HepG2 (cell line): ENCODE measurements around the gene NPB. TPM values are rescaled to one million over a fixed set of nuclear protein-coding genes. Genes with fewer than 3 reads are reported as not detected.

Experiments used
- BORCS8-MEF2B ChIP-seq: sonication (generic); formaldehyde crosslinking; IDR thresholded peaks from 2 replicates; pipeline ENCODE4 v1.8.0; 2022; ENCODE audit warnings: mild to moderate bottlenecking, missing genetic modification reagents
- CCAR2 ChIP-seq: fragments of 200-400 bp; formaldehyde crosslinking; optimal IDR thresholded peaks from 2 replicates; pipeline ENCODE3; 2018; ENCODE audit warnings: low read depth, mild to moderate bottlenecking, low read length, moderate library complexity
- E2F2 ChIP-seq: sonication (generic); formaldehyde crosslinking; IDR thresholded peaks from 2 replicates; pipeline ENCODE4 v1.4.0; 2020; ENCODE audit warnings: missing genetic modification reagents, borderline replicate concordance
- EHMT2 ChIP-seq: fragments of 200-600 bp; sonication (generic); IDR thresholded peaks from 2 replicates; pipeline ENCODE4 v1.7.0; 2017; ENCODE audit warnings: antibody characterized with exemption, low read depth, low read length, borderline replicate concordance
- KMT2A ChIP-seq: sonication (generic); formaldehyde crosslinking; IDR thresholded peaks from 2 replicates; pipeline ENCODE4 v1.4.0; 2020; ENCODE audit warnings: missing genetic modification reagents
- PHF8 ChIP-seq: sonication (generic); formaldehyde crosslinking; IDR thresholded peaks from 2 replicates; pipeline ENCODE4 v1.5.0; 2020; ENCODE audit warnings: missing genetic modification reagents
- RFX3 ChIP-seq: IDR thresholded peaks from 2 replicates; pipeline ENCODE4 v1.6.1; 2016; ENCODE audit warnings: missing biosample characterization, missing genetic modification reagents
- SMAD3 ChIP-seq: sonication (generic); formaldehyde crosslinking; IDR thresholded peaks from 2 replicates; pipeline ENCODE4 v1.4.0; 2020; ENCODE audit warnings: missing genetic modification reagents
- ZBTB49 ChIP-seq: sonication (generic); formaldehyde crosslinking; IDR thresholded peaks from 2 replicates; pipeline ENCODE4 v1.4.0; 2020; ENCODE audit warnings: missing genetic modification reagents, borderline replicate concordance
- ZFAT ChIP-seq: sonication (generic); formaldehyde crosslinking; conservative IDR thresholded peaks from 2 replicates; pipeline ENCODE4 v1.8.1; 2023; ENCODE audit warnings: missing genetic modification reagents, inconsistent platforms
- ZFP91 ChIP-seq: sonication (generic); formaldehyde crosslinking; IDR thresholded peaks from 2 replicates; pipeline ENCODE4 v1.9.0; 2022; ENCODE audit warnings: missing genetic modification reagents, mild to moderate bottlenecking, borderline replicate concordance
- ZNF280B ChIP-seq: sonication (generic); formaldehyde crosslinking; IDR thresholded peaks from 2 replicates; pipeline ENCODE4 v1.5.0; 2020; ENCODE audit warnings: missing genetic modification reagents, mild to moderate bottlenecking, borderline replicate concordance
- ZNF362 ChIP-seq: sonication (generic); formaldehyde crosslinking; IDR thresholded peaks from 2 replicates; pipeline ENCODE4 v1.4.0; 2020; ENCODE audit warnings: missing genetic modification reagents, mild to moderate bottlenecking, borderline replicate concordance
- ZNF484 ChIP-seq: sonication (generic); formaldehyde crosslinking; IDR thresholded peaks from 2 replicates; pipeline ENCODE4 v1.5.1; 2020; ENCODE audit warnings: mild to moderate bottlenecking, low read depth, missing genetic modification reagents, borderline replicate concordance
- ZNF530 ChIP-seq: sonication (generic); formaldehyde crosslinking; IDR thresholded peaks from 2 replicates; pipeline ENCODE4 v1.5.0; 2020; ENCODE audit warnings: low read depth, mild to moderate bottlenecking, missing genetic modification reagents
- ZNF576 ChIP-seq: sonication (generic); formaldehyde crosslinking; IDR thresholded peaks from 2 replicates; pipeline ENCODE4 v1.4.0; 2020; ENCODE audit warnings: mild to moderate bottlenecking, missing genetic modification reagents
- ZNF607 ChIP-seq: sonication (generic); formaldehyde crosslinking; IDR thresholded peaks from 2 replicates; pipeline ENCODE4 v1.5.1; 2020; ENCODE audit warnings: missing genetic modification reagents, mild to moderate bottlenecking, borderline replicate concordance
- ZNF616 ChIP-seq: sonication (generic); formaldehyde crosslinking; IDR thresholded peaks from 2 replicates; pipeline ENCODE4 v1.5.0; 2020; ENCODE audit warnings: low read depth, mild to moderate bottlenecking, missing genetic modification reagents
- ZNF740 ChIP-seq: sonication (generic); formaldehyde crosslinking; IDR thresholded peaks from 2 replicates; pipeline ENCODE4 v1.4.0; 2020; ENCODE audit warnings: missing genetic modification reagents
- polyA plus RNA-seq, 8 experiments: library from polyadenylated mRNA; depleted of rRNA in 3 of 8; stranded (reverse) in 7 of 8; unstranded in 1 of 8; fragments of >200 nt; fragmentation: Illumina TruSeq in 4 of 8; extraction: Trizol in 4 of 8; gene quantifications; 2 replicates each; pipeline versions ENCODE4 v1.2.1 to v1.2.3, GENCODE V29; 2011 to 2016; ENCODE audit warnings: low read depth in 4 of 8, missing spikeins in 1 of 8, mixed read lengths in 1 of 8; ENCODE audit not compliant: insufficient read depth in 1 of 8
- total RNA-seq, 5 experiments: library from RNA; depleted of rRNA; stranded (reverse); fragments of >200 nt; fragmentation: Illumina TruSeq; extraction: Trizol; gene quantifications; 2 replicates each; pipeline ENCODE4 v1.2.3, GENCODE V29; 2016; ENCODE audit warnings: low read depth in 1 of 5

Gene NPB
- total and polyA plus RNA-seq, 2 of the 13 experiments (the other 11 are each of a cell fraction or from before 2014, with no cell fraction given): 0.11 to 0.93 TPM

- TF ChIP-seq ZNF280B (CRISPR knock-in tag) (no peak), E2F2 (CRISPR knock-in tag) (no peak), ZNF740 (no peak), ZFAT (CRISPR knock-in tag) (no peak), ZNF362 (no peak), EHMT2 (no peak), CCAR2 (no peak), ZFP91 (CRISPR knock-in tag) (no peak), ZNF484 (CRISPR knock-in tag) (no peak), ZBTB49 (no peak), ZNF607 (CRISPR knock-in tag) (no peak; the same call in 1 of the 2 replicates), SMAD3 (CRISPR knock-in tag) (no peak), ZNF576 (no peak), ZNF530 (CRISPR knock-in tag) (no peak), RFX3 (CRISPR knock-in tag) (no peak), BORCS8-MEF2B (CRISPR knock-in tag) (no peak; the same call in 1 of the 2 replicates), PHF8 (peak; percentile 42; the same call in 1 of the 2 replicates), KMT2A (CRISPR knock-in tag) (no peak; the same call in 1 of the 2 replicates), ZNF616 (0 out of 2 replicates have a peak, but pooled peaks have one; percentile 29)
Observed at GRCh38 chr17:81917565-81918332, 15.7 kb downstream of the NPB start, which contains the start of gene SIRT7 (continued).
